SK-MEL-5 (cell line): ENCODE data around the gene GNB5. TPM values are rescaled to one million over a fixed set of nuclear protein-coding genes. Genes with fewer than 3 reads are reported as not detected.
"Not testable (repeated sequence)": the region's sequence is repeated elsewhere in the genome, so short reads cannot be mapped to it uniquely, and the experiment has no call there.

Source experiments
- DNase-seq: peaks from one replicate; pipeline ENCODE4 v3.0.0-alpha.2; 2016; ENCODE audit warnings: low read depth, low spot score
- in situ Hi-C: cut with HindIII; loops from 2 replicates; pipeline ENCODE4 v1.10.0; 2016; ENCODE audit warnings: low sequenced_read_pairs, high pct_unique_total_duplicates, low pct_unique_long_range_greater_than_20kb
- polyA plus RNA-seq, 2 experiments: library from polyadenylated mRNA; depleted of rRNA; stranded (reverse); fragments of >200 nt; gene quantifications; 2 replicates each; pipeline ENCODE4 v1.2.3, GENCODE V29; 2015
- total RNA-seq: library from RNA; depleted of rRNA; stranded (reverse); fragments of >200 nt; shearing (Covaris generic); gene quantifications from 2 replicates; pipeline ENCODE4 v1.2.3, GENCODE V29; 2014; rRNA removed

GNB5 gene
- total RNA-seq, result 24.1 and 28.2 TPM in 2 replicates
- polyA plus RNA-seq (2015; cell fraction: cytosol; rRNA removed), result 55.3 and 56.0 TPM in 2 replicates
- 19.0 and 41.6 TPM in 2 replicates for polyA plus RNA-seq (2015; cell fraction: nucleus; rRNA removed)

DNA sequence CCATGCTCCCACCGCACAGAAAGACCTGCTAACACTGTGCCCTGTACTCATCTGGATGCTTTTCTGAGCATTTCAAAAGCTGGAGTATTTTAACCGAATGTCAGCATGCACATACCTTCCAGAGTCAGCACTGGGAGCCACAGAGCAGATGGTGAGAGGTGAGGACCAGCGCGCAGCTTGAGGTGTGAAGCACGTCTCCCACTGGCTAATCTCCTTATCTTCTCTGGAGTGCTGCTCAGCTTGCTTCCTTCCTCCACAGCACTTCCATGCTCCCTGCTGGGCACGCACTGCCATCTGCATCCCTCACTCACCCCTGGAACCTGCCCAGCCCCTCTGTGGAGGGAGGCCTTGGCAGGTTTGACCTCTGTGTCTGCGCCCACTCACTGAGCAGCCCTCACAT is at the start of gene GNB5:
Gene GNB5 (minus strand): TSS at position 186 of the 400 bp plus-strand sequence. CDS start 6,716 bp downstream, outside the sequence.
- in situ Hi-C loops, result no loop called here
- no peak for DNase-seq

DNA sequence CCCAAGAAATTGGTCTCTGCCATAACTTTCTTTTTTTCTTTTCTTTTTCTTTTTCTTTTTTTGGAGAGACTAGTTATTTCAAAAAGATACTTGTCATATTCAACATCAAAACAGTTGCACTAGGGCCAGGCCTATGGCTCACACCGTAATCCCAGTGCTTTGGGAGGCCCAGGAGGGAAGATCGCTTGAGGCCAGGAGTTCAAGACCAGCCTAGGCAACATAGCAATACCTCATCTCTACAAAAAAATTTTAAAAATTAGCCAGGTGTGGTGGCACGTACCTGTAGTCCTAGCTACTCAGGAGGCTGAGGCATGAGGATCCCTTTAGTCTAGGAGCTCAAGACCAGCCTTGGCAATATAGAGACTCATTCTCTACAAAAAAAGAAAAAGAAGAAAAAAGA is 49.0 kb upstream of the GNB5 start:
- in situ Hi-C loops, result no loop called here
- no peak for DNase-seq

- in situ Hi-C loops, DNase-seq: not testable (repeated sequence)
Observed at GRCh38 chr15:52238989-52239525, 47.9 kb upstream of the GNB5 start.

- in situ Hi-C loops, result no loop called here
Observed at GRCh38 chr15:52238149-52238548, 47.0 kb upstream of the GNB5 start.

GRCh38 chr15:52236013-52236412 is 44.8 kb upstream of the GNB5 start:
- DNase-seq, result no peak
- in situ Hi-C loops, result no loop called here

More at GRCh38 chr15:52238149-52238548, 47.0 kb upstream of the GNB5 start:
- no peak for DNase-seq

DNA sequence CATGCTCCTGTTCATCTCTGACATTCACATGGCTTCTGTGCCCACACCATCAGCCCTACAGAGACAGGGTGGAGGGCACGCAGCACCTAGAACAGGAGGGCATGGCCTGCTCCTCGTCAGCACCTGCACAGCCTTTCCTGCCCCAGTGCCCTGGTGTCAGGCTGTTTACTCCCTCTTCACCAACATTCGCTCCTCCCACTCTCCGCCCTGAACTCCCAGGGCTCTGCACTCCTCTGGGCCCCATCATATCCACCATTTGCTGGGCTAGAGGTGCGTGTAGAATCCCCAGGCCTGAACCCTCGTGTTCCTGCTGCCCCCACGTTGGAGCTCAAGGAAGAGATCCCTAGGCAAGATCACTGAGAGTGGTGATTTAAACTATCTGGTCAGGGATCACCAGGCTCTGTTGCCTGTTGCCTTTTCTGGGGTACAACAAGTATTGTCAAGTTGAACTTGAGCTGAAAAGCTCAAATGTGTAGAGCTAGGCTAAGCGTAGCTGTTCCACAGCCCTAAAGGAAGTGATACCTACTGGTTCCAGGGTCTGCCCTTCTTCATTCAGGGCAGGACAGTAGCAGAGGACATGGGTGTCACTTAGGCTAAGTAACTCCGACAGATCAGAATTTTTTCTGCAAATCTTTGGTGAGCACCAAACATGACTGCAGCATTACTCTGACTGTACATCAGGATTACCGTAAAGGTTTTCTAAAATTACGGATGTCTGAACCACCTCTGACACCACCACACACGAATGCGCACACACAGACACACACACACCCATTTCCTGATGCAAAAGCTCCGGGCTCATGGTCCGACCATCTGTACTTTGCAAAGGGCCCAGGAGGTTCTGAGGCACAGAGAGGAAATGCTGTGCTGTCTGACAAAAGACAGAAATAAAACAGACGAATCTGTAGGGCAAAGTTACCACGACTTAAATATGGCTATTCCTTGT is 43.7 kb upstream of the GNB5 start:
- DNase-seq, result no peak
- in situ Hi-C loops, result no loop called here

- no peak for DNase-seq
- in situ Hi-C loops, result no loop called here
Observed at GRCh38 chr15:52233405-52233804, 42.2 kb upstream of the GNB5 start.

GRCh38 chr15:52232327-52232726 is 41.1 kb upstream of the GNB5 start:
- in situ Hi-C loops, result no loop called here
- peak; percentile 46 for DNase-seq

DNA sequence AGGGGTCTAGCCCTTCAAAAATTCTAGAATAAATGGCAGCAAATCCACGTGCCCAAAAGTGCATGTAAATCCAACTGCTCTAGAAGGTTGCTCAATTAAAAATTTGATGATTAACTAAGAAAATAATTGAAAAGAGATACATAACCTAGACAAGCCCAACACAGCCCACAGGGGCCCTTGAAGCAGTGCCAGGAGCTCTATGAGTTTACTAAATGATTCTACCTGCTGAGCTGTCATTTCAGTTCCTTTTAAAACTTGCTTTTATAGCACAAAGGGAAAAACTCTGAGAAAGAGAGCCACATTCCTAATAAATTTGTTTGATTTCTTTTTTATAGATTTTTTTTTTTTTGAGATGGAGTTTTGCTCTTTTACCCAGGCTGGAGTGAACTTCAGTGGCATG is 38.9 kb upstream of the GNB5 start:
- in situ Hi-C loops, result no loop called here
- DNase-seq, result no peak

- in situ Hi-C loops, result no loop called here
- no peak for DNase-seq
Observed at GRCh38 chr15:52228921-52229320, 37.7 kb upstream of the GNB5 start.

DNA sequence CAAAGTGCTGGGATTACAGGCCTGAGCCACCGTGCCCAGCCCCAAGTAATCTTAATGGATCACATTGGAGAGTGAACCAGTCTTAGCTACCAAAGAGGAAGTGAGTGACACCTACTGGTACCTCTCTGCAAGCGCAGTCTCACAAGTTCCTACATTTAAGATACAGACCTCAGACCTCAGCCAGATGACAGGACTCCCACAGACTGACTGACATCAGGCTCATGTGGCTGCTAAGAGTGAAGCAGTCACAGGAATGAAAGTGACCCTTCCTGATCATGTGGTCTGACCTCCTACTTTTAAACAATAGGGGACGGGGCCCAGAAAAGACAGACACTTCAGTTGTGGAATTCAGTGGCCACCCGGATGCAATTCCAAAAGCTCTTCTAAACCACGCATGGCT is 36.3 kb upstream of the GNB5 start:
- in situ Hi-C loops, result no loop called here
- DNase-seq, result peak; percentile 94

- in situ Hi-C loops, result no loop called here
- no peak for DNase-seq
Observed at GRCh38 chr15:52225230-52225629, 34.0 kb upstream of the GNB5 start.

DNA sequence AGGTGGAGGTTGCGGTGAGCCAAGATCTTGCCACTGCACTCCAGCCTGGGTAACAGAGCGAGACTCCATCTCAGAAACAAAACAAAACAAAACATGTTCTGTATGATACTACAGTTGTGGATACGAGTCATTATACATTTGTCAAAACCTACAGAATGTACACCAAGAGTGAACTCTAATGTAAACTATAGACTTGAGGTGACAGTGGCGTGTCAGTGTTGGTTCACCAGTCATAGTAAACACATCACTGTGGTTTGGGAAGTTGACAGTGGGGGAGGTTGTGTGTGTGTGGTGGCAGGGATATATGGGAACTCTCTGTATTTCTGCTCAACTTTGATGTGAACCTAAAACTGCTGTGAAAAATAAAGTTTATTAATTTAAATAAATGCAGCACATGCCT is 33.0 kb upstream of the GNB5 start:
- in situ Hi-C loops, result no loop called here
- DNase-seq, result no peak

- in situ Hi-C loops, result no loop called here
- DNase-seq, result no peak
Observed at GRCh38 chr15:52221730-52222129, 30.5 kb upstream of the GNB5 start.

DNA sequence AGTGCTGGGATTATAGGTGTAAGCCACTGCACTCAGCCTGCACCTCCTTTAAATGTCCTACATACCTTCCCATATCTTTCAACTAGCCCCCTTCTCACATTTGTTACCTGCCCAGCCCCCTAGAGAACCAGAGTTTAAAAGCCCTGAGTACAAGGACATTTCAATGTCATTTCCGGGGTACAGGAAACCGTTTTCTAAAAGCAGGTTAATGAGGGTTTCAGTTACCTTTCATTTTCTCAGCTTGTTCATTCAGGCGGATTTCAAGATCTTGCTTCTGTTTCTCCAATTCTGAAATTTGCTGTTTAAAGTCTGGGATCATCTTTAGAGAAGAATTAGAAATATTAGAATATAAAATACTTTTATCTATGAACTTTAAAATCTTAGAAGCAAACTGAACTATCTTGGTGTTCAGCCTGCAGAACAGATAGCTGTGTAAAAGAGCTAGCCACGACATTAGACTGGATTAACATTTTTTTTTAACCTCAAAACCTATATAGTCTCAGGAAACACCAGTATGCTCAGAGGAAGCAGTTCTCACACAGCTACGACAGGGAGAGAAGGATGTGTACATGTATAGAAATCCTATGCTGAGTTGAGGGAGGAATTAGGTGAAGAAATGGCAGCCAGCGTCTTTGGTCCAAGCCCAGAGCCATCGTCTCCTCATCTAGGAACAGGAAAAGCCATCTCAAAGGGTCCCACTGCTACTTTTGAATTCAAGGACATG is 29.9 kb upstream of the GNB5 start:
- no peak for DNase-seq
- in situ Hi-C loops, result no loop called here

DNA sequence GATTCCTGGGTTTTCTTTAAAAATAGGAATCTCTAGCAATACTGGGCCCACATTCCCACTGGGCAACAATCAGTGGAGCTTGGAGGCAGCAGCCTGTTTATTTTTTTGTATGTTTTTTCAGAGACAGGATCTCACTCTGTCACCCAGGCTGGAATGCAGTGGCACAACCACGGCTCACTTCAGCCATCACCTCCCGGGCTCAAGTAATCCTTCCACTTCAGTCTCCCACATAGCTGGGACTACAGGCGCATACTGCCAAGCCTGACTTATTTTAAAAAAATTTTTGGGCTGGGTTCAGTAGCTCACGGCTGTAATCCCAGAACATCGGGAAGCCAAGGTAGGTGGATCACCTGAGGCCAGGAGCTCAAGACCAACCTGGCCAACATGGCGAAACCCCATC is 29.1 kb upstream of the GNB5 start:
- no peak for DNase-seq
- in situ Hi-C loops, result no loop called here

DNA sequence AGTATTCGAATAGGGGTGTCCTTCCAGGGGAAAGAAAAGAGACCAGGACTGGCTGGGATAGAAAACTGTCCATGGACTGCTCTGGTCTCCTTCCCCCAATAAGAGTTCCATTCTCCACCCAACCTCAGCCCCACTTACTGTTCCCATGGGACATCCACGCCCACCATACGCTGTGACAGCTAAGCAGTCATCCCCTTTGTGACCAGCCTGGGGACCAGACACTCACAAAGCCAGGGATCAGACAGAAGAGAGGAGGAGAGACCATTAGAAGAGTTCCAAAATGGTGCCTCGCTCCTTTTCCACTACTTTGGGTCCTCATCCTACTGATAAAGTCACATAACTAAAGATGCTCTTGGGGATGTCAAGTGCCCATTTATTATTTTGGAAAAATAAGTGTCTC is 27.6 kb upstream of the GNB5 start:
- DNase-seq, result no peak
- in situ Hi-C loops, result no loop called here

DNA sequence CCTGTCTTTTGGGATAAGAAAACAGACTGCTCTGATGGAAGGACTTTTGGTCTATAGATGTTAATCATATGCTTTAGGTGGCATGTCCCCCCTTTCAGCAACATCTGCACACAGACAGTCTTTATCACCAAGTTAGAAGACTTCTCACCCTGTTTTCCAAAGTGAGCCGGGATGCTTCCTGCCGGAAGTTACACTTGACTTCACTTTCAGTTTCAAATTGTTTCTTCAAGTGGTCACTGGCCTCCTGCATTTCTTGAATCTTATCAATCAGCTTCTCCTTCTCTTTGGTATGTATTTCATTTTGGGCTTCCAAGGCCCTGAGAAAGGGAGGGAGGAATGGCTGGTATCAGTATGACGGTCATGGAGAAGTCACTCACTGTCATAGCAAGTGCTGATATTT is 27.2 kb upstream of the GNB5 start:
- in situ Hi-C loops, result no loop called here
- no peak for DNase-seq
